NCI-H2196 treated with DMSO at 0.1 percent for 48 hours (cell line): Measurements from ENCODE around the gene CPLX1.

Source experiments
- DNase-seq: peaks from one replicate; lab custom pipeline; 2025; ENCODE audit not compliant: unreplicated experiment; lab: John Stamatoyannopoulos, UW

Gene CPLX1

DNA sequence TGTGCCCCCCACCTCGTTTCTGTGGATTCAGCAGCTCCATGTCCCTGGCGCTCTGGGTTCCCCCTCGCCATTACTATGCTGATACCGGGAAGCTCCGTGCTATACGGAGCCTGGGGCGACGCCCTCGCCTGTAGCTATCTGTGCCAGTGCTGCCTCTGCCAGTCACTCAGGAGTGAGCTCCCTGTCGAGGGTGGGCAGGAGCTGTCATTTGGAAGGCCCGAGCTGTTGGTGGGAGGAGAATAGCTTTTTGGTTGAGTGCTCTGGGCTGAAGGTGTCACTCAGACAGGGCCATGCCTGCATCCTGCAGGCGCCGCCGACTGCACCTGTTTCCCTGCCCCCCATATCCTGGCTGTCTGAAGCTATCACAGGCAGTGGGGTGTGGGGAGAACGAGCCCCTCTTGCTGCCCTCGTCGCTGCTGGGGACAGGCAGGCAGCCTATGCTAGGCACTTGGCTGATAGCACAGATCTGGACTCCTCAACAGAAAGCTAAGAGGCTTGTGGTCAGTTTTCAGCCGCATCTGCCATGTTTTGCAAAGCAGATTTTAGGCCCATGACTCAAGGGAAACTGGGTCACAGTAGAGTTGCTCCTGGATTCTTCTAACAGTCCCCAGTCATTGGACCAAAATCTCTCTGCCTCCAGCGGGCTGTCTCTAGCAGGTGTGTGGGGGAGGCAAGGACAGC lies 31.8 kb downstream of the CPLX1 start:
- no peak for DNase-seq

DNA sequence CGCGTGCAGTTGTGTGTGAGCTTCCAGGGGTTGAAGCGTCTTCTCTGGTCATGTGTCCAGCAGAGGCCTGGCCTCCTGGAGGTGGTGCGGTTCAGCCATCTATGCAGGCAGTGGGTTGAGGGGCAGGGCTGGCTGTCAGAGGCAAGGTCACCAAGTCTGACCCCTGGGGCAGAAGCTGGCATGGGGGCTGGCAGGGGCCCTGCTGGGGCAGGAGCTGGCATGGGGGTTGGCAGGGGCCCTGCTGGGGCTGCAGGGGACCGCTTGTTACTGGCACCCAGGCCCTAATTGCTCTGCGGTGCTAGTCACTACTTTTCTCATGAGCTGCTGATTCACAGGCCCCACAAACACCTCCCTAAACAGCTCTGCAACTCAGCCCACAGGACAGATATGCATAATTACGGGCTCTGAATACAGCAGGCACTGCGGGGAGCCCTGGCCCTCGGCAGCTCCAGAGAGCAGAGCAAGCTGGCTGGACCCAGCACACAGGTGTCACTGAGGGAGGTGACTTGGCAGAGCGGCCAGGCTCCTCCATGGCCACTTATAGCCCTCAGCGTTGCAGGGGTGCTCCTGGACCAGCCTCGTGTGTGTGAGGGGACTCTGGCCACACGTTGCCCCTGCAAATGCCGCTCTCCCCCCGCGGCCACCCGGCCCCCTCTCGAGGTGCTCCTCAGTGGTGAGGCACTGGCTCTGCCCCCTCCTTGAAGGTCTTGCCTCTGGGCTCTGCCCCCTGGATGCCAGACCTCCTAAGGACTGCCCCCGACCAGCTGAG lies 32.7 kb downstream of the CPLX1 start:
- no peak for DNase-seq

DNA sequence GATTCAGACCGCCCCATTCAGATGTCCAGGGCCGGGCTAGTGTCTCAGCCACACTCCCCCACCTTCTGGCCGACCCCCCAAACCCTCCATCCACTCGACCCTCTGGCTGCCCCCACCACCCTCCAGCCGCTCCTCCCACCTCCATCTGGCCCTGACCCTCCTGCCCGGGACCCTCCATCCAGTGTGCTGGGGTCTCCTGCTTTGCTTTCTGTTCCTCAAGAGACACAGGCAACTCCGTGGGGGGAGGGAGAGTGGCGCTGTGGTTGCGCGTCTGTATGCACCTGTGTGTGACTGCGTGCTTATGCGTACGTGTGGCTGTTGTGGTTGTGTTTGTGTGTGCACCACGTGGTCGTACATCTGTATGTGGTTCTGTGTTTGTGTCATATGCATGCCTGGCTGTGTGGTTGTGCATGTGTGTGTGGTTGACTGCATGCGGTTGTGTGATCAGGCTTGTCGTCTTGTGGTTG lies 33.3 kb downstream of the CPLX1 start:
- DNase-seq: no peak

DNA sequence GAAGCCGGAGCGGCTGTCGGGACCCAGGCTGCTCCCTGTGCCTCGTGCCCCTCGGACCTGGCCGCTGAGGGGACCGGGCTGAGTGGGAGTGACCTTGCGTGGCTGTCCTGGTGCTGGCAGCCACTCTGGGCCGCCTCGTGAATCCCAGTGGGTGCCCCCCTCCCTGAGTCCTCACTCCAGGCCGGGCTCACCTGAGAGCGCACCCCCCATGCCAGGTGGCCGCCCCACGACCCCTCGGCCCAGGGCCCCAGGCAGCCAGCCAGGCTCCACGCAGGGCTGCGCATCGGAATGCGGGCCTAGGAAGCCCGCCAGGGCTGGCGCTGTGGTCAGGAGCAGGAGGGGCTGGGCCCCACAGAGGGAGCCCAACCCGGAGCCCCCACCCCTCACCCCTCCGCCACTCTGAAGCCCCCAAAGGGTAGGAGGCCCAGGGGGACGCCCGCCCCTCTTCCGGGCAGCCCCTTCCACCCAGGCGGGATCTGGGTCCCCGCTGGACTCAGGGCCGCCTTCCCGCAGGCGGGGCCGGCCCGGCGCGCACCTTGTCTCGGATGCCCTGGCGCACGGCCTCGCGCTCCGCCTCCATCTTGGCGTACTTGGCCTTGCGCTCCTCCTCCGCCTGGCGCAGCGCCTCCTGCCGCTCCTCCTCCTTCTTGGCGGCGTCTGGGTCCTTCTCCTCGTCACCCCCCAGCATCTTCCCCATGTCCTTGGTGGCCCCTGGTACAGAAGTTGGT lies 33.9 kb downstream of the CPLX1 start:
- no peak for DNase-seq

DNA sequence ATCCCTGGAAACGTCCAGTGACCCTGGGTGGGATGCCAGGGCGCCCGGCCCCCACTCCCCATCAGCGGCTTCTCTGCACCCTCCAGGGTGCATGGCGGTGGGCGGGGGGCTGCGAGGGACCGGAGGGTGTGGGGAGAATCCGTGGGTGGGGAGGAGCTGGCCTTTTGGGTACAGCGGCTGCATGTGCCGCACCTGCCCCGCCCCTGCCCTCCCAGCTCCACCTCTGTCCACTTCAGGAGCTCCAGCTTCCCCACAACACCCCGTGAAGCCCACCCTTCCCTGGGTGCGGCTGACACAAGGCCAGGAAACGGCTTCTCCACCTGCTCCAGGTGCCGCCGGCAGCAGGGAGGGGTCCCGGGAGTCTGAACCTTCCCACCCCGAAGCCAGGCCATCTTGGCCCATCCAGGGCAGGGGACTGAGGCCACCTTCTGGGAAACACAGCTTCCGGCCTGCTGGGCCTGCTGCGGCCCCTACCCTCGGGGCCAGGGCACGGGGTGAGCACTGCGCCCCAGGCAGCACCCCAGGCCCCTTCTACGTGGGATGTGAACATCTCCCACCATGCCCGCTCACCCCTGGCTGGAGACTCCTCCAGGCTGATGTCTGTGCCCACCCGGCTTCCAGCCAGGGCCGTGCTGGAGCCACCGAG lies 34.6 kb downstream of the CPLX1 start:
- DNase-seq: no peak

DNA sequence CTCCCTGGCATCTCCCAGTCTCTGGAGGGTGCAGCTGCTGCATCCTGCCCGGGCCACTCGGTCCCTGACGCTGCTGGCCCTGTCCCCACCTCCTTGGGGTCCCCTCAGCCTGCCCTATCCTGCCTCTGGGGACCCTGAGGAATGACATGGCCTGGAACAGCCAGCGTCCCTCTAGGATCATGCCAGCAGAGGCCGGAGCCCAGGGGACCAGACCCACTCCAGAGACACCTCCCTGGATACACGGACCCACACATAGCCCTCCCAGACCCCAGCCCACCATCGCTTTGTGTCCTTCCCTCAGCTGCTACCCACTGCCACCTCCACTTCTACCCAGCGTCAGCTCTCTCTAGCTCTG lies 35.5 kb downstream of the CPLX1 start:
- DNase-seq: no peak

DNA sequence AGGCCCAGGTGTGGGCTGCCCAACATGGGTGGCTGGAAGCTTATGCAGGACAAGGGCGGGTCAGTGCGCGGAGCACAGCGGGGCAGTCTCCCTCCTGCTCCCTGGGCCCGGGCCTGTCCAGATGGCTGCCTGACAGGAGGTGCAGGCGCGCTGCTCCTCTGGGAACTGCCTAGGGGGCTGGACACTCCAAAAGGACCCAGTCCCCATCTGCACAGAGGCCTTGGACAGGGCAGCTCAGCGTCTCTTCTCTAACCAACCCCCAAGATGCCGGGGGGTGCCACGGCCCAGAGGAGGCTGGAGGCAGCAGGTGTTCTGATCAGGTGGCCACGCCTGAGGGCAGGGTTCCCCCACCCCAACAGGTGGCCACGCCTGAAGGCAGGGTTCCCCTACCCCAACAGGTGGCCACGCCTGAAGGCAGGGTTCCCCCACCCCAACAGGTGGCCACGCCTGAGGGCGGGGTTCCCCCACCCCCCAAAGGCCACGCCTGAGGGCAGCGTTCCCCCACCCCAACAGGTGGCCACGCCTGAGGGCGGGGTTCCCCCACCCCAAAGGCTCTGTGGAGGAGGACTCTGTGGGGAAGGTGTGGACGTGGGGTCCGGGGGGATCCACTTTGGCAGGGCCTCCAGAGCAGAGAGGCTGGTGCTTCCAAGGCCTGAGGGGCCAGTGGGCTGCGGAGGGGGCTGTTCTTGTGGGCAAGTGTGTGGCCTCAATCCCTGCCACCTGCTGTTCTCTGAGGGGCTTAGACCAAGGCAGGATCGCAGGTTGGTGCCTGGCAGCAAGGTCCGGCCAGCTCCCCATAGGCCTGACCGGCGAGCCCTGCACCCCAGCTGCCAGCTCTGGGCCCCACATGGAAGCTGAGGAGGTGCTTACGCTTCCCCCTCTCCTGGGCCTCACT lies 36.1 kb downstream of the CPLX1 start:
- no peak for DNase-seq

DNA sequence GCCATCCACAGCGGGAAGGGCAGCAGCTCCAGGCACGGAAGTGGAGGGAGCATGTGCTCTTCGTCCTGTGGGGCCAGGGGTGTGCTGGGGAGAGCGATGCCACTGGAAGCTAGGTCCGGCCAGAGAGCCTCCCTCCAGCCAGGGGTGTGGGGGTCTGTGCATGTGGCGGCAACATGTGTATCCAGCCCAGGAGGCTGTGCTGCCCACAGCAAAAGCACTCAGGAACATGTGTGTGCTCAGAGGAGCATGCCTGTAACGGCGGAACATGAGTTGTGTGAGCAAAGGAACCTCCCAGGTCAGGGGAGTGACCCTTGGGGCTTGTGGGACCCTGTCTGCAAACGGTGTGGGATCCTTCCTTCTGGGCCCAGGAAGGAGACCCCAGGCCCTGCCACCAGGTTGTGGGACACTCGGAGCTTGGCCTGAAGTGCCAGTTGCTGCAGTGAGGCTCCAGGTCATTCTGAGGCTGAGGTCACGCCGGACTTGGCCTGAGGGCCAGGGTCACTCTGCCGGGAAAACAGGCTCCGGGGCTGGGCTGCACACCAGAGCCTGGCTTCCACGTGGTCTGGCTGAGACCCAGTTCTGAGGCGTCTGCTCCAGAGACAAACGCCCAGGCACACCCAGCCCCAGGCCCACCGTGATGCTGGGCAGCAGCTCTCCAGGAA lies 37.2 kb downstream of the CPLX1 start:
- no peak for DNase-seq

DNA sequence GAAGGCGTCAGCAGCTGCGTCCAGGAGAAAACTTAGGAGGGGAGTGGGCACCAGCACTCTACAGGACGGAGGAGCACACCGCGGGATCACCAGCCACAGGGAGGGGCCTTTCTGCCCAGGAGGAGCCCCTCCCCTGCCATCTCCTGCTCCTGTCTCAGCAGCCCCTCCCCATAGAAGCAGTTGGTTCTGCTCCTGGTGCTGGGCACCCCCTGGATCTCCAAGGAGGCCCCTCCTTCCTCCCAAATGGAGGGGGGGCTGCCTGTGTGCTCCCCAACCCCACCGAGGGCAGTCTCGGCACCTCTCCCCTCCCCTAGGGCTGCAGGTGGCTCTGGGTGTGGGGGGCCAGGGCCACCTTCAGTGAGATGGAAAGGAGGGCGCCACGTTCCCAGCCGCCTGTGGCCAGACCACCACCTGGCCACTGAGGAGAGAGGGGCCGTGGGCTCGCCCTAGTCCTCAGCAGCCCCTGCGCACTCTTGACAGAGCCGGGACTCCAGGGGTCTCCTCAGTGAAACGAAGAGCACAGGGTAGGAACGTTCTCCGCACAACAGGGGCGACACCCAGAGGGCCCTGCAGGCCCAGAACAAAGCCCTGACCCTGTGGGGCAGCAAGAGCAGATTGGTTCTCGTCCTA lies 37.8 kb downstream of the CPLX1 start:
- DNase-seq: no peak

DNA sequence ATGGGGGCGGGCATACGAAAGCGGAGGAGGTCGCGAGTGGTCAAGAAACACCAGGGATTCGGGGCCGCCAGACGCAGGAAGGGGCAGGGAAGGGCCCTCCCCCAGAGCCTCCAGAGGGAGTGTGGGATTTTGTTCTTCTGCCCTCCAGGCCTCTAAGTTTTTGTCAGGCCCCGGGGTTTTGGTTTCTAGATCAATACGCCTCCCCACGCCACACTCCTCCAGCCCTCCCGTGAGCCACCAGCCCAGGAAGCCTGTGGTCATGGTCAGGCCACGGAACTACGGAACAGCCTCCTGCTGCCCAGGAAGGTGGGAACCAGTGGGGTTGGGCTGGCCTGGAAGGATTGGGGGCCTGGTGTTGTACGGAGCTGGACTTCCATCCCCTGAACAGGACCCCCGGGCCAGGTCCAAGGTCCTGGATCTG lies 38.4 kb downstream of the CPLX1 start:
- DNase-seq: no peak

DNA sequence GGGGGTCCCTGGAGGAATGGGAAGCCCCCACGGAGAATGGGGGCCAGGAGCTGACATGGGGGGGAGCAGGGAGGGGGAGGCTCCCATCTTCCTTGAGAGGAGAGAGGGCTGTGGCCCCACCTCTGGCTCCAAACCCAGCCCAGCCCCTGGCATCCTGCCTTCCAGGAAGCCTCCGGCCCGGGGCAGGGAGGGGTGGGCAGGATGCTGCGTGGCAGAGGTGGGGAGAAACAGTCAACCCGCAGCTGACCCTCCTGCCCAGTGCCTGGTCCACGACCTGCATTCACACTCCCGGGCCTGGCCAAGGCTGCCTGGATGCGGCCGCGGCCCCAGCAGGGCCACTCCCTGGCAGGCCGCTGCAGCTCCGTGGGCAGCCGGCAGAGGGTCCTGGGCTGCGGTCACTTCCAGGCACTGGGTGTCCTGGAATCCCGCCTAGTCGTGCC lies 39.0 kb downstream of the CPLX1 start:
- no peak for DNase-seq

DNA sequence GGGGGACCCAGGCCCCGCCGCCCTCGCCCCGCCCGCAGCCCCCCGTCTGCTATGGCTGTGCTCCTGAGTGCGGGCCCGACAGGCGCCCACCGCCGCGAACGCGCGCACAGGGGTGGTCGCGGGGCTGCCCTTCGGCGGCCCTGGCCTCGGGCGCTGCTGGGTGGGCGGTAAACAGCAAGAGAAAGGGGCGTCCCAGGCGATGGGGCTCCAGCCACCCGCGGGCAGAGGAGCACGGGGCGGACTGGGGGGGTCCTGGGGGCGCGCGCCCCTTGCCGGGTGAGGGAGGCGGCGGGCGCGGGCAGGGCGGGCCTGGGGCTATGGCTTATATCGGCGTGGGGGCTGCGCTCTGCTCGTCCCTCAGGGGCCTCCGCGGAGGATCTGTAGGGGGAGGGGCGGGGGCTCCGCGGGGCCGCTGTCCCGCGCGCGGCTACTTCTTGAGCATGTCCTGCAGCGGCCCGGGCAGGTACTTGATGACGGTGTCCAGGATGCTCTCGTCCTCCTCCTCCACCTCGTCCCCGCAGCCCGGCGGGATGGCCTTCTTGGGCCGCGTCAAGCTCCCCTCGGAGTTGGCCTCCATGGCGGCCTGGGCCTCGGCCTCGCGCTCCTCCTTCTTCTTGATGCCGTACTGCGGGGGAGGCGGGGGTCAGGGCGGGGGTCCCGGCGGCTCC lies 39.7 kb downstream of the CPLX1 start:
- DNase-seq: no peak

DNA sequence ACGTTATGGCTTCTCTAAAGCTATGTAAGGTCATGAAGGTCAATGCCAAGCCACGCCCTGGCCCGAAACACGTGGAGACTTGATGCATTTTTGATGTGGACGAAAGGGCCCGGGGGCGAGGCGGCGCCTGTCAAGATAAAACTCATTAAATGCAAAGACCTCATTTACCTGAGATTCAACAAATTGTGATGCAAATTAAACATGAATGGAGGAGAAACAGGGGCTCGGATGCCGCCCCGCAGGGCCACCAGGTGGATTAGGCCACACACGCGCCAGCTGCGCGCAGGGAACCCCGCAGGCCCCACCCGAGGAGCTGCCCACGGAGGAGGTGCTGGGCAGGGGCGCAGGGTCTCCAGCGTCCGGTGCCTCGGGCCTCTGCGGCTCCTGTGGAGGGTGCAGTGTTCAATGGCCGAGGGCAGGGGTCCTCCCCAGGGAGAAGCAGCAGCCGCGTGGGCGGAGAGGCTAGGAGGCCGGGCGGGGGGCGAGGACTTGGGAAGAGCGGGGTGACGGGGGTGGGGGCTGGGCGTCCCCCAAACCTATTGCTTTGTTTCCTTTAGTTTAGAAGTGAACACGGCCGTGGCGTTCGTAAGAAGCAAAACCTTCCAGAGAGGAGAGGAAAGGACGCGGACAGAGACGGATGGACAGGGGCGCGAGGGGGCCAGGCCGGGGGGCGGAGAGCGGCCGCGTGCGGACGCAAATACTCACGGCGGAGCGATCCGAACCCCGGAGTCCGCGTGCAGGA lies 40.4 kb downstream of the CPLX1 start:
- no peak for DNase-seq

DNA sequence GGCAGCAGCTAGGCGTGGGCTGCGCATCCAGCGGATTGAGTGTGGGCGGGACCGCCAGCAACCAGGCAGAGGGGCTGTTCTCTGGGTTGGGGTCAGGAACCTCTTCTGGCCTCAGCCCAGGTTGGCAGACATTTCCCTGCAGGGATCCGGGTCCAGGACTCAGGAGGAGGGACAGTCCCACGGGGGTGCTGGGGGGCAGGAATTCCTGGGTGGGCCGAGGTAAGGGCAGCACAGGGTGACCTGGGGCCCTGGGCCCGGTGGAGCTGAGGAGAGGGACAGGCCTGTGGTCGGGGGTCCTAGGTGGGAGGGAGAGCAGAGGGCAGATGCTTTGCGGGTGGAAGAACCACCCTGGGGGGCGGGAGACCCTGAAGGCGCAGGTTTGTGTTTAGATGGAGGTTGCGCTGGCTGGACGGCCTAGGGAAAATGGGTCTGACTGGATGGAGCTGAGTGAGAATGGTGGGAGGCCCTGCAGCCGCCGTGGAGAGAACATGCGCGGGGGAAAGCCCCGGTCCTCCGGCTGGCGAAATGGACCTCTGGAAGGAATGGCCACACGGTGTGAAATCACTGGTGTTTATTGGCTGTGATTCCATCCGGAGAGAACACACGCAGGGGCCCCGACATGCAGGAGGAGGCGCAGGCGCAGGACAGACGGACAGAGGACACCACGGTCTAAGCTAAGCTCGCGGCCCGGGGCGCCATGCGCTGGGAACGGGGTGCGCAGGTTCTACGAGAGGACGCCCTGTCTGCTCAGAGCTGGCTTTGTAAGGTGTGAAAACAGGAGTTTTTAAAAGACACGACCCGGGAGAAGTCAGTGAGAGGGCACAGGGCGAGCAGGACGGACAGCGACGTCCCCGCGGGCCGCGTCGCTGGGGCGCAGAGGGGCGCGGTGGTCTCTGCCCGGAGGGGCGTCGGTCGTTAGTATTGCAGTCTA lies 41.3 kb downstream of the CPLX1 start:
- no peak for DNase-seq

DNA sequence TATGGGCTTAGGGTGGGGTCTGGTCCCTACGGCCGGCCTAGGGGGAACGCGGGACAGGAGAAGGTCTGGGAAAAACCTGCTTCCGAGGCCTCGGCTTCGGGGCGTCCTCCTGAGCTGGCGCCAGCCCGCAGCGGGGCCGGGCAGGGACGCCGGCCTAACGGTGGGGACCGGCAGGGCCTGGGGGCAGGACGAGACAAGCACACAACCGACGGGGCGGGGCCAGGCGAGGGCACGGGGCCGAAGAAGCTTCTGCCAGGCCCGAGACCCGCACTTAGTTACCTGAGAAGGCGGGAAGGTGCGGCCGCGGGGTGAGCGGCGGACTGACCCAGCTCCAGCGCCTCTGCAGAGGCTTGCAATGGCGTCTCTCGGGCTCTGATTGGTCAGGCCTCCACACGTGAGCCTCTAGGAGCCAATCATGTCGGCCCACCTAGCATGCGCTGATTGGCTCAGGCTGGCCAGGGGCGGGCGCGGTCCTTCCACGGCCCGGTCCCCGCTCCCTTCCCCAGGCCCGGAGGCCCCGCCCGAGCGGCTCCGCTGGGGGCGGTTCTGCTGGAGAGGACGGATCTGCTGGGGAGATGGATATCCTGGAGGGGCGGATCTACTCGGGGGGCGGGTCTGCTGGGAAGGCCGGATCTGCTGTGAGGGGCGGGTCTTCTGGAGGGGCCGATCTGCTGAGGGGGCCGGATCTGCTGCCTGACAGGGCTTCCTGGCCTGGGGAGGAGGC lies 44.3 kb downstream of the CPLX1 start:
- peak; percentile 98 for DNase-seq

DNA sequence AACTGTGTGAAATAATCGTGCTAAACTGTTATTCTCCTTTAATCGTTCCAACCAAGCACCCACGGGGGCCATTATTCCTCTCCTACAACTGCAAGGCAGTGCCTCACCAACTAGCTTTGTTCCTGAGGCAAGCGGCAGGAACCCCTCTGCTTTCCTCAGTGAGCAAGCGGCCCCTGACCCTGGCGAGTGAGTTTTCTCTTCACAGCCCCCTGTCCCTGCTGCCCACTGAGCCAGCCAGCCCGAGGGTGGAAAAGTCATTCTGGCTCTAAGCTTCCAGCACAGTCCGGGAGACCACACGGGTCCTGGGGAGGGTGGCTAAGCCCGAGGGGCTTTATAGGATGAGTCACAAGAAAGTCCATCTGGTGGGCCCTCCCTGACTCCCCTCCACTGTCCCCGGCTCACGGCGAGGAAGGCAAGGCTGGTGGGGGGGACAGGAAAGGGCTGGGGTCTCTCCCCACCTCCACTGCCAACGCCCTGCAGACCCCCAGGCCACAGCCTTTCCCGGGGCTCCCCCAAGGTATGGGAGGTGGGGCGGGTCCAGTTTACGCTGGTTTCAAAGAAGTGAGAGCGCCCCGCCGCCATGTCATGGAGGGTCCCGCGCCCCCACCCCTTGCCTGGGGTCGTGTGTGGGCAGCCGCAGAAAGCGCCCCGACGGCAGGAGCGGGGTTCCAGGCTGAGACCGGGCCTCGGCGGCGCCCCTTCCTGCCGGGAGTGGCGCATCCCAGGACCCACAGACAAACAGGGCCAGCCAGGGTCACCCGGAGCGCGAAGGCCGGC lies 45.0 kb downstream of the CPLX1 start:
- DNase-seq: no peak
